ENCODE measurements around the gene KLHDC1. TPM values are rescaled to one million over a fixed set of nuclear protein-coding genes. Genes with fewer than 3 reads are reported as not detected.
A peak's percentile ranks its signal among the peaks of the same experiment; 100 is the strongest.
"Not testable (repeated sequence)": the region's sequence is repeated elsewhere in the genome, so short reads cannot be mapped to it uniquely, and the experiment has no call there.

The KLHDC1 gene
- 1 to 10 TPM in 5 of 6 donors, not detected in 1; 2.4 to 4.7 (median 3.1) TPM for polyA plus RNA-seq (ENCODE audit: low read depth in 6 of 6)

- Mint-ChIP-seq H3K4me3 (peak within 1 kb of the TSS; percentile 76 to 96 (median 94)), H3K27me3 (no peaks in the 10 kb centered on the region), H3K4me1 (peaks cover 16 to 36% (median 30%) of the 10 kb centered on the region in 3 donors), H3K27ac (peak within 1 kb of the TSS; percentile 83 to 96 (median 92)), H3K36me3 (no peaks in the 10 kb centered on the region), H3K9me3 (no peaks in the 10 kb centered on the region)
- ATAC-seq (ENCODE audit: low read depth in 2 of 2) (peak; percentile 75 to 80), DNase-seq (peak; percentile 80)
These were observed at the start of gene KLHDC1 for GRCh38 chr14:49692811-49693734. Gene KLHDC1, plus strand, starts transcription at chr14:49693120. Its CDS starts 75 bp downstream, at chr14:49693195.

GRCh38 chr14:49653508-49653907 lies 39.4 kb upstream of the KLHDC1 start:
- Mint-ChIP-seq H3K36me3 (no peaks in the 10 kb centered on the region), H3K4me3 (no peak overlapping the region), H3K27ac (no peak overlapping the region), H3K27me3 (no peaks in the 10 kb centered on the region), H3K9me3 (no peaks in the 10 kb centered on the region), H3K4me1 (peaks cover 4 to 8% (median 7%) of the 10 kb centered on the region in 3 donors)
- ATAC-seq (ENCODE audit: low read depth in 2 of 2) = no peak
- no peak for DNase-seq

DNA sequence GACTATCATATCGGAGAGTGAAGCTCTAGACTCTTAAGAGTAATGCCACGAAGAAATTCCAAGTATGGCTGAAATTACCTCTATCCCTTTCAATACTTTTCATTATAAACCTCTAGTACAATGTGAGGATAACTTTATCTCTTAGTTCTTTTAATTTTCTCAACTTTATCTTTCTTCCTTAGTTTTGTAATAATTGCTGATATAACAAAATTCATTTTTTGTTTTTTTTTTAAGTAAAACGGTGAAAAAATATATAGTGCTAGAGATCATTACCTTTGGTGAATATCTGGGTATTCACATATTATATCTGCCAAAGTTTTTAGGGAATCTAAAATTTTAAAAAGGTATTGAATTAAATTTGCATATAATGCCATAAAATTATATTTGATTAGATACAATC lies 38.4 kb upstream of the KLHDC1 start:
- Mint-ChIP-seq H3K36me3 (no peaks in the 10 kb centered on the region), H3K4me3 (no peak overlapping the region), H3K4me1 (peaks cover 4 to 8% (median 7%) of the 10 kb centered on the region in 3 donors), H3K27me3 (no peaks in the 10 kb centered on the region), H3K27ac (no peak overlapping the region), H3K9me3 (no peaks in the 10 kb centered on the region)
- ATAC-seq (ENCODE audit: low read depth in 2 of 2) (no peak), DNase-seq (no peak)

DNA sequence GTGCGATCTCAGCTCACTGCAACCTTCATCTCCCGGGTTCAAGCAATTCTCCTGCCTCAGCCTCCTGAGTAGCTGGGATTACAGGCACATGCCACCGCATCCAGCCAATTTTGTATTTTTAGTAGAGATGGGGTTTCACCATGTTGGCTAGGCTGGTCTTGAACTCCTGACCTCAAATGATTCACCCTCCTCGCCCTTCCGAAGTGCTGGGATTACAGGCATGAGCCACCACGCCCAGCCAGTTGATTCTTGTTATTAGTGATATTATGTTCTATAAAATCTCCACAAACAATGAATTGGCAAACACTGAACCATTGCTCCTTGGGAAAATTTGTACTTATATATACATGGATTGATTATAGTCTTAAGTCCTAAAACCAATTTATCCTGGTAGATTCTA lies 35.4 kb upstream of the KLHDC1 start:
- H3K27ac Mint-ChIP-seq = peak overlapping the region in 1 of 6 donors; percentile 20
- ATAC-seq (ENCODE audit: low read depth in 2 of 2) = not testable (repeated sequence)

GRCh38 chr14:49659526-49660455 lies 33.1 kb upstream of the KLHDC1 start:
- H3K27me3 Mint-ChIP-seq = no peaks in the 10 kb centered on the region
- H3K9me3 Mint-ChIP-seq = no peaks in the 10 kb centered on the region
- ATAC-seq (ENCODE audit: low read depth in 2 of 2) (no peak), DNase-seq (no peak)
- peak overlapping the region in 2 of 6 donors; percentile 34 to 62 for H3K27ac Mint-ChIP-seq
- no peak overlapping the region for H3K4me3 Mint-ChIP-seq
- H3K36me3 Mint-ChIP-seq = no peaks in the 10 kb centered on the region
- H3K4me1 Mint-ChIP-seq = no peaks in the 10 kb centered on the region

More for the DNA sequence above, 35.4 kb upstream of the KLHDC1 start:
- not testable (repeated sequence) for H3K4me3 Mint-ChIP-seq, H3K4me1 Mint-ChIP-seq, DNase-seq, H3K27me3 Mint-ChIP-seq, H3K9me3 Mint-ChIP-seq, H3K36me3 Mint-ChIP-seq

GRCh38 chr14:49670475-49670874 lies 22.4 kb upstream of the KLHDC1 start:
- Mint-ChIP-seq H3K4me3 (no peak overlapping the region), H3K27ac (no peak overlapping the region)

GRCh38 chr14:49673586-49673985 lies 19.3 kb upstream of the KLHDC1 start:
- no peaks in the 10 kb centered on the region for H3K27me3 Mint-ChIP-seq
- ATAC-seq (ENCODE audit: low read depth in 2 of 2) (no peak), DNase-seq (no peak)
- H3K36me3 Mint-ChIP-seq = peaks cover 0 to 5% of the 10 kb centered on the region in 2 donors
- H3K4me1 Mint-ChIP-seq = no peaks in the 10 kb centered on the region
- H3K9me3 Mint-ChIP-seq = peaks cover 0 to 5% (median 0%) of the 10 kb centered on the region in 7 donors
- H3K27ac Mint-ChIP-seq = no peak overlapping the region
- H3K4me3 Mint-ChIP-seq = no peak overlapping the region

More at GRCh38 chr14:49670475-49670874, 22.4 kb upstream of the KLHDC1 start:
- Mint-ChIP-seq H3K9me3 (peaks cover 0 to 5% (median 0%) of the 10 kb centered on the region in 7 donors), H3K36me3 (peaks cover 0 to 5% of the 10 kb centered on the region in 2 donors), H3K27me3 (no peaks in the 10 kb centered on the region), H3K4me1 (no peaks in the 10 kb centered on the region)
- DNase-seq (no peak), ATAC-seq (ENCODE audit: low read depth in 2 of 2) (no peak)

DNA sequence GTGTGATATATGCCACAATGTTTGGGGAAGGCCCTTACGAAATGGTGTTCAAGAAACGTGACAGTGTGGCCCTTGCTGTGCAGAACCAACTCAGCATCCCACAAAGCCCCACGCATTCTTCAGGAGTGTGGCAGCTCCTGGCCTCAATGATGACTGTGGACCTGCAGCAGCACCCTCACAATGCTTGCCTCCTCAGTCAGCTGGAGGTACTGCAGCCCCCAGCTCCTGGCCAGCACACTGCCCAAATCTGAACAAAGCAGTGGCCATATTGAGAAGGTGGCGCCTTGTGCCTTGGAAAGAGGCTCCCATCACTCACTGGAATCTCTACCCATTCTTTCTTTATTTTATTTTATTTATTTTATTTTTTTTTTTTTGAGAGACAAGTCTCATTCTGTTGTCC lies 15.3 kb upstream of the KLHDC1 start:
- Mint-ChIP-seq H3K9me3 (peaks cover 0 to 3% (median 0%) of the 10 kb centered on the region in 7 donors), H3K27ac (no peak overlapping the region), H3K27me3 (no peaks in the 10 kb centered on the region), H3K36me3 (peaks cover 0 to 5% of the 10 kb centered on the region in 2 donors), H3K4me3 (no peak overlapping the region), H3K4me1 (no peaks in the 10 kb centered on the region)
- ATAC-seq (ENCODE audit: low read depth in 2 of 2) = peak; percentile 50 to 52
- DNase-seq = no peak

DNA sequence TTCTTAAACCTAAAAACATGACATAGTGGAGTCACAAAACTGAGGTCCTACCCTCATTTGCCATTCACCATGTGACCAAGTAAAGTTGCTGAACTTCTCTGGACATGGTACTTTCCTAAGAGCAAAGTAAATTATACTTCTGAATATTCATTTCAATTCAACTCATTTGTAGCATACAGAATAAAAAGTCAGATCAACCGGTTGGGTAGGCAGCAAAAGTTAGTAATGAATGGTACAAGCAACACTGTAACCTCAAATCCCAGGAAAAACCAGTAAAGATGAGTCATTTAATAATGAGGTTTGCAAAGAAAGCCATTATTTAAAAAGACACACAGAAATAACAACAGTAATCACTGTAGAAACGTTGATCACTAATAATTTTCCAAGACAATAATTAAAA lies 13.6 kb upstream of the KLHDC1 start:
- Mint-ChIP-seq H3K27me3 (no peaks in the 10 kb centered on the region), H3K9me3 (no peaks in the 10 kb centered on the region), H3K36me3 (no peaks in the 10 kb centered on the region), H3K4me1 (no peaks in the 10 kb centered on the region), H3K27ac (no peak overlapping the region), H3K4me3 (no peak overlapping the region)
- DNase-seq = no peak
- ATAC-seq (ENCODE audit: low read depth in 2 of 2) = no peak

GRCh38 chr14:49686425-49686824 lies 6.5 kb upstream of the KLHDC1 start:
- ATAC-seq (ENCODE audit: low read depth in 2 of 2) = no peak
- Mint-ChIP-seq H3K27me3 (no peaks in the 10 kb centered on the region), H3K4me1 (peaks cover 12 to 19% (median 13%) of the 10 kb centered on the region in 3 donors), H3K4me3 (peak overlapping the region in 6 of 8 donors; percentile 33 to 86 (median 81)), H3K27ac (peak overlapping the region in 1 of 6 donors; percentile 93), H3K9me3 (no peaks in the 10 kb centered on the region), H3K36me3 (no peaks in the 10 kb centered on the region)
- DNase-seq = no peak

- peak; percentile 78 to 82 for ATAC-seq (ENCODE audit: low read depth in 2 of 2)
- Mint-ChIP-seq H3K4me3 (peak within 1 kb of the TSS; percentile 85 to 94 (median 88)), H3K36me3 (no peaks in the 10 kb centered on the region), H3K9me3 (no peaks in the 10 kb centered on the region), H3K4me1 (peaks cover 21 to 33% (median 25%) of the 10 kb centered on the region in 3 donors), H3K27ac (peak within 1 kb of the TSS; percentile 33 to 89 (median 81)), H3K27me3 (no peaks in the 10 kb centered on the region)
- peak; percentile 72 for DNase-seq
These were observed 4.8 kb upstream of the KLHDC1 start, which contains the start of gene POLE2 for GRCh38 chr14:49687942-49688700. Gene POLE2, minus strand, starts transcription at chr14:49688214. Its CDS starts 11 bp downstream, at chr14:49688203.

- Mint-ChIP-seq H3K4me3 (peak overlapping the region; percentile 85 to 94 (median 88)), H3K36me3 (no peaks in the 10 kb centered on the region), H3K4me1 (peaks cover 21 to 33% (median 27%) of the 10 kb centered on the region in 3 donors), H3K27me3 (no peaks in the 10 kb centered on the region), H3K9me3 (no peaks in the 10 kb centered on the region), H3K27ac (peak overlapping the region in 1 of 6 donors; percentile 86)
- no peak for DNase-seq
- no peak for ATAC-seq (ENCODE audit: low read depth in 2 of 2)
These were observed 4.3 kb upstream of the KLHDC1 start for GRCh38 chr14:49688701-49689030.

Data from naive B cell (primary cell).